Mammary epithelial cell (primary cell): ENCODE data around the gene GRID1.

Experiments used
- CTCF ChIP-seq, 2 donors: IDR thresholded peaks in 1 of 2; conservative IDR thresholded peaks in 1 of 2; 2 replicates each; pipeline ENCODE4 v1.5.1; 2011 to 2012; ENCODE audit warnings: inconsistent platforms in 2 of 2, low read length in 2 of 2, mild to moderate bottlenecking in 2 of 2, control low read depth in 1 of 2, low read depth in 1 of 2; ENCODE audit not compliant: insufficient read depth in 1 of 2; ENCODE audit errors: extremely low read depth in 1 of 2
- EZH2 ChIP-seq: IDR thresholded peaks from 2 replicates; pipeline ENCODE4 v1.6.1; 2012; ENCODE audit warnings: low read length, inconsistent platforms, borderline replicate concordance

DNA sequence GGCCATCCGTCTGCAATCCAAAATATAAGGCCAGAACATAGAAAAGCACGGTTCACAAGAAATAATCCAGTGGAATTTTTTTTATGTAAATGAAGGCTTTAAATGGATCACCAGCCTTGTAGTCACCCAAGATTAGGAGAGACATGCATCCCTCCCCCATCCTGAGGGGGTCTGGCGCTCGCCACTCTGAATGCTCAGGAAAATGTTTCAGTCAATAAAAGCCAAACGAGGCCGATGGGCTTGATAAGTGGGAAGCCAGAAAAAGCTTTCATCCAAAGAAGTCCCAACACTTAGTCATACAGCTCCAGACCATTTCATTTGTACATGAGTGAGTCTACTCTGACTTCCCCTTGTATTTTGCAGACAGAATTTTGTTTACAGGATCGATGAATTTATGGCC is 631.8 kb downstream of the GRID1 start:
- TF ChIP-seq CTCF (conservative IDR thresholded peaks at IDR 0.05 in 1 of 2, IDR thresholded peaks at IDR 0.05 in 1 of 2; ENCODE audit: extremely low read depth in 1 of 2, insufficient read depth in 1 of 2, low read depth in 1 of 2, low read length in 2 of 2) (no peak), EZH2 (no peak)
